Mucosa of descending colon (tissue), 3 donors: ENCODE measurements around the gene TIGD1. TPM values are rescaled to one million over a fixed set of nuclear protein-coding genes. Genes with fewer than 3 reads are reported as not detected.

ENCODE experiments used
- ATAC-seq: fragments of 200-7000 bp; cut with Tn5 transposase; one replicate; pipeline ENCODE4 v1.9.1; 2020; ENCODE audit warnings: mild to moderate bottlenecking, moderate library complexity
- DNase-seq, 3 donors: peaks; one replicate each; pipeline ENCODE4 v3.0.0-alpha.2; 2020
- H3K36me3 ChIP-seq: fragments of 200-600 bp; one replicate; pipeline ENCODE4 v1.8.0; 2021; ENCODE audit warnings: low read depth, mild to moderate bottlenecking
- H3K4me1 ChIP-seq: fragments of 200-600 bp; one replicate; pipeline ENCODE4 v1.8.0; 2021; ENCODE audit warnings: low read depth, mild to moderate bottlenecking
- H3K4me3 ChIP-seq: fragments of 200-600 bp; one replicate; pipeline ENCODE4 v1.8.0; 2021; ENCODE audit warnings: mild to moderate bottlenecking
- H3K9me3 ChIP-seq: fragments of 200-600 bp; one replicate; pipeline ENCODE4 v1.8.0; 2021; ENCODE audit warnings: mild to moderate bottlenecking
- intact Hi-C, 2 donors: fragments of 100-400 bp; cut with DNase I in 1 of 2; cut with micrococcal nuclease in 1 of 2; formaldehyde crosslinking; loops; one replicate each; pipeline versions ENCODE4 v1.11.0 to v1.11.1; 2022; cut with DNase I, micrococcal nuclease
- total RNA-seq, 3 donors: library from RNA; stranded (reverse); fragmentation: NEBNext Ultra II Directional in 2 of 3; extraction: Animal tissue kit (Norgen Biotek cat#: 25700) in 2 of 3; gene quantifications; one replicate each; pipeline versions ENCODE4 v1.2.1 to v1.2.4, GENCODE V29; 2021 to 2023
- TF ChIP-seq, protein P1 (sequence below): fragments of 200-600 bp; IDR thresholded peaks from one replicate; pipeline ENCODE4 v1.8.0; 2022; ENCODE audit warnings: antibody characterized with exemption, mild to moderate bottlenecking
- donor health status: DM: no; HTN: no; CAD: no; lungs with moderate emphysema.
- donor health status: DM: no; HTN: no; CAD: no.
- donor health status: DM: no; HTN: yes; CAD: no.

TIGD1 gene
- total RNA-seq, 3 donors from 2014 or later = 4.1 to 5.6 (median 5.4) TPM

DNA sequence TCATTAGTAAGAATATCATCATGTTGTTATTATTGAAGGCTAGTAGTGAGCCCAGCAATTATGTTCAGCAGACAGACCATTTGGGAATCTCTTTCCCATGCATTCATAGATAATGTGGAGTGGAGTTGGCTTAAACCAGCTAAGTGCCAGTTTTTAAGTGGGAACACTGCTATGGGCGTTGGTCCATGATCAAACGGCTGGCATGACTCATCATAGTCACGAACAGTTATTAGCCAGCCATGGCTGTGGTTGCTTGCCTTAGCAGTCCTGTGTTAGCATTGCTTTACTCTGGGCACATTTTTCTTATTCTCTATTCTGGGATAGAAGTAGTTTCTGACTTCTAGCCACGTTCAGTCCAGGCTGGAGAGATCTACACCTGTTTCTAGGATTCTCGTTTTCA, 17.8 kb upstream of the TIGD1 start:
- Histone ChIP-seq H3K36me3 (peaks cover 13% of the 10 kb centered on the region), H3K4me3 (no peak overlapping the region), H3K4me1 (peaks cover 11% of the 10 kb centered on the region), H3K9me3 (no peaks in the 10 kb centered on the region)
- ATAC-seq (peak; percentile 79), DNase-seq (no peak)
- TF ChIP-seq, protein P1, sequence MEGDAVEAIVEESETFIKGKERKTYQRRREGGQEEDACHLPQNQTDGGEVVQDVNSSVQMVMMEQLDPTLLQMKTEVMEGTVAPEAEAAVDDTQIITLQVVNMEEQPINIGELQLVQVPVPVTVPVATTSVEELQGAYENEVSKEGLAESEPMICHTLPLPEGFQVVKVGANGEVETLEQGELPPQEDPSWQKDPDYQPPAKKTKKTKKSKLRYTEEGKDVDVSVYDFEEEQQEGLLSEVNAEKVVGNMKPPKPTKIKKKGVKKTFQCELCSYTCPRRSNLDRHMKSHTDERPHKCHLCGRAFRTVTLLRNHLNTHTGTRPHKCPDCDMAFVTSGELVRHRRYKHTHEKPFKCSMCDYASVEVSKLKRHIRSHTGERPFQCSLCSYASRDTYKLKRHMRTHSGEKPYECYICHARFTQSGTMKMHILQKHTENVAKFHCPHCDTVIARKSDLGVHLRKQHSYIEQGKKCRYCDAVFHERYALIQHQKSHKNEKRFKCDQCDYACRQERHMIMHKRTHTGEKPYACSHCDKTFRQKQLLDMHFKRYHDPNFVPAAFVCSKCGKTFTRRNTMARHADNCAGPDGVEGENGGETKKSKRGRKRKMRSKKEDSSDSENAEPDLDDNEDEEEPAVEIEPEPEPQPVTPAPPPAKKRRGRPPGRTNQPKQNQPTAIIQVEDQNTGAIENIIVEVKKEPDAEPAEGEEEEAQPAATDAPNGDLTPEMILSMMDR = no peak
- intact Hi-C loops = no loop called here

DNA sequence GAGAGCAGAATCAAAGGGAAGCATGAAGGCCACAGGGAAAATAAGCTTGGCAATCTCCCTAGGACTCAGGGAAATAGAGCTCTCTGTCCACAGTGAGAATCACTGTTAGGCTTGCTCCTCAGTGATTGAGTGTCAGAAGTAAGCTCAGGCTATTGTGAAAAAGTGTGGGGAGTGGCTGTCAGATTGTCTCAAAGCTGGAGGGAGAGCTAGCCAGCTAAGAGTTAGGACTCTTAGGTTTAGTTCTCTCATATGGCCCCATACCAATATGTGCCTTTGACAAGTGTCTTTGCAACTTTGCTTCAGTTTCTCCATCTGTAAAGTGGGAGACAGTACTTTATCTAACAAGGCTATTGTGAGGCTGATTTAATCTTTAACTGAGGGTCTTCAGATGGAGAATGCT, 17.4 kb upstream of the TIGD1 start:
- Histone ChIP-seq H3K9me3 (no peaks in the 10 kb centered on the region), H3K36me3 (peaks cover 13% of the 10 kb centered on the region), H3K4me3 (no peak overlapping the region), H3K4me1 (peaks cover 7% of the 10 kb centered on the region)
- intact Hi-C loops = no loop called here
- DNase-seq (no peak), ATAC-seq (peak; percentile 9)
- TF ChIP-seq, protein P1 = no peak

DNA sequence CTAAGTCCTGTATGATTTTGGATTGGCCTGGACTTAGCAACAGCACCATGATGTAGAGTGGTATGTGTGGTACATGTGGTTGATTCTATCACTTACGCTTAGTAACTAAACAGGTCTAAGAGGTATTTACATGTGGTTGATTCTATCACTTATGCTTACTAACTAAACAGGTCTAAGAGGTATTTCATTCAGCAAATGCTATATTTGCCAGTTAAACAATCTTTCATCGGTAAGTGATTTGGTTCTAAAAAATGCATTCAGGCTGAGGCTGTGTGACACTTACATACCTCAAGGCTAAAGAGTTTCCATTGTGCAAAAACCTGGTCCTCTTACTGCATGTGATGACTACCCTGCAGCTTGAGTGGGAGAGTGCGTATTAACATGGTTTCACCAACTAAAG, 13.2 kb upstream of the TIGD1 start:
- peaks cover 4% of the 10 kb centered on the region for H3K36me3 ChIP-seq
- peaks cover 5% of the 10 kb centered on the region for H3K4me1 ChIP-seq
- H3K9me3 ChIP-seq = no peaks in the 10 kb centered on the region
- DNase-seq (no peak), ATAC-seq (no peak)
- intact Hi-C loops = no loop called here
- H3K4me3 ChIP-seq = no peak overlapping the region
- TF ChIP-seq, protein P1 = no peak

DNA sequence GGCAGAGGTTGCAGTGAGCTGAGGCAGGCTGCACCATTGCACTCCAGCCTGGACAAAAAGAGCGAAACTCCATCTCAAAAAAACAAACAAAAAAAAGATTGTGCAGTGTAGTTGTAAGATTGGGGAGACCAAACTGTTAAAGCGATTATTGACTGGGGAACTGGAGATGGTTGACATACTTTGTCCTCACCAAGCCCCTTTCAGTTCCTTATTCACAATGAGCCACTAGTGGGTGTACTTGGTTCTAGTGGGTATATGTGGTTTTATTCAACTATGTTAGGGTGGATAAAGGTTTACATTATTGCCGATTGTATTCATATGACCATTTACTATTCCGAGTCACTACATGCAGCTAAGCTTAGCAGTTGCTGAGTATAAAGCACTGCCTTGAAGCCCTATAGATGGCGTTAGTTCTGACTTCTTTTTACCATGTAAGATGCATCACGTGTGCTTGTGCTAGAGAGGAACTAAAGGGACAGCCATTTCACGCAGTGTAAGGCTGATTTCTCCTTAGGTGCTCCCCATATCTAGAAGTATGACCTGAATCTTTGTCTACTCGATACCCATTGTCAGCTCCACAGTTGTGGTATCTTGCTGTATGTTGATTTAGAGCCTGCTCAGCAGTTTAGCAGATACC, 12.3 kb upstream of the TIGD1 start:
- TF ChIP-seq, protein P1 = no peak
- no peak for DNase-seq
- Histone ChIP-seq H3K4me1 (no peaks in the 10 kb centered on the region), H3K4me3 (no peak overlapping the region), H3K9me3 (no peaks in the 10 kb centered on the region), H3K36me3 (peaks cover 4% of the 10 kb centered on the region)
- intact Hi-C loops = no loop called here
- peak; percentile 46 for ATAC-seq

DNA sequence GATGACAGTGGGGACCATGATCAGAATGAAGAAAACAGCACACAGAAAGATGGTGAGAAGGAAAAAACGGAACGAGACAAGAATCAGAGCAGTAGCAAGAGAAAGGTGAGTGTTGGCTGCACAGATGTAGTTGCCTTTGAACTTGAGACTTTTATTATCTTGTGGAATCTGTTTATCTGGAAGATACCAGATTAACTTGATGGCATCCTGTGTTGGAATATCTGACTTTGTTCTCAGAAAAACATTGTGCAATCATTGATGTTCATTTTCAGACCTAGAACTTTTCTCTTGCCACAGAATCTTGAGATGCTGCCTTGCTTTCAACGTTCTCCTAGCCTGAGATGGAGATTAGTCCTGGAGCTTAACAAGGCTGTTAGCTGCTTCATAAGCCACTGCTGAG, 6.1 kb upstream of the TIGD1 start:
- no peak for DNase-seq
- intact Hi-C loops = no loop called here
- Histone ChIP-seq H3K9me3 (no peaks in the 10 kb centered on the region), H3K4me1 (peaks cover 6% of the 10 kb centered on the region), H3K4me3 (no peak overlapping the region), H3K36me3 (no peaks in the 10 kb centered on the region)
- ATAC-seq = no peak
- TF ChIP-seq, protein P1 = no peak

DNA sequence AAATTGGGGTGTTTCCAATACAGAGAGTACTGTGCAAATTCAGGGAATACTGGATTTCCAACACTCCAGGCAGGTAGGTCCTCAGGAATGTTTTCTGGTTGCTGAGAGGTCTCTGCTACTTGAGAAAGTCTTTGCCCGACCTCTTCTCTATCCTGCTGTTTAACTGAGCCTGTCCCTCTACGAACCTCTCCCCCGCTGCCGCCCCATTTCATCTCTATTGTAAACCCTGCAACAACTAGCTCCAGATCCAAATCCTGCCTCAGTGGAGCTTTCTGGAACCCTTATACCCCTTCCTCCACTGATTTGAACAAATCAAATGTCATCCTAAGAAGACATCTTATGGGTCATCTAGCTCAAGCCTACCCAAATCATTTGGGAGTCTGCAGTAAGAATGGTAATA, 1.4 kb upstream of the TIGD1 start:
- no peaks in the 10 kb centered on the region for H3K36me3 ChIP-seq
- H3K9me3 ChIP-seq = no peaks in the 10 kb centered on the region
- DNase-seq (no peak), ATAC-seq (no peak)
- intact Hi-C loops = no loop called here
- TF ChIP-seq, protein P1 = no peak
- peaks cover 11% of the 10 kb centered on the region for H3K4me1 ChIP-seq
- no peak overlapping the region for H3K4me3 ChIP-seq
